Measurements from ENCODE around the gene CFAP92.

GRCh38 chr3:129027544-129027880, 33.6 kb upstream of the CFAP92 start:
- TF ChIP-seq RARB (CRISPR knock-in tag; IDR thresholded peaks at IDR 0.05) (no peak), GLIS3 (CRISPR knock-in tag; IDR thresholded peaks at IDR 0.05) (no peak)
